ENCODE measurements around the gene ANKRD40CL.
A peak's percentile ranks its signal among the peaks of the same experiment; 100 is the strongest.
"Not testable (repeated sequence)": the region's sequence is repeated elsewhere in the genome, so short reads cannot be mapped to it uniquely, and the experiment has no call there.

Gene ANKRD40CL

GRCh38 chr17:50807009-50807408 is 39.7 kb upstream of the ANKRD40CL start:
- no peak overlapping the region for H3K27ac ChIP-seq
- TF ChIP-seq ZFX (IDR thresholded peaks at IDR 0.05; ENCODE audit: borderline replicate concordance): no peak
- no peak for TF ChIP-seq CTCF (IDR thresholded peaks at IDR 0.05)

- H3K27ac ChIP-seq: no peak overlapping the region
- TF ChIP-seq ZFX (IDR thresholded peaks at IDR 0.05; ENCODE audit: borderline replicate concordance): no peak
- TF ChIP-seq CTCF (IDR thresholded peaks at IDR 0.05): peak; percentile 30; the same call in 1 of the 2 replicates
Measured at GRCh38 chr17:50806141-50806643, 38.9 kb upstream of the ANKRD40CL start.

- TF ChIP-seq CTCF (IDR thresholded peaks at IDR 0.05) (no peak), ZFX (IDR thresholded peaks at IDR 0.05; ENCODE audit: borderline replicate concordance) (no peak)
- no peak overlapping the region for H3K27ac ChIP-seq
Measured at GRCh38 chr17:50805486-50805885, 38.2 kb upstream of the ANKRD40CL start.

- H3K27ac ChIP-seq: not testable (repeated sequence)
Measured at GRCh38 chr17:50804749-50805475, 37.6 kb upstream of the ANKRD40CL start.

GRCh38 chr17:50803676-50804075 is 36.4 kb upstream of the ANKRD40CL start:
- no peak overlapping the region for H3K27ac ChIP-seq
- TF ChIP-seq CTCF (IDR thresholded peaks at IDR 0.05) (no peak), ZFX (IDR thresholded peaks at IDR 0.05; ENCODE audit: borderline replicate concordance) (no peak)

GRCh38 chr17:50802609-50803571 is 35.6 kb upstream of the ANKRD40CL start:
- H3K27ac ChIP-seq: no peak overlapping the region
- TF ChIP-seq ZFX (IDR thresholded peaks at IDR 0.05; ENCODE audit: borderline replicate concordance) (no peak), CTCF (IDR thresholded peaks at IDR 0.05) (no peak)

- TF ChIP-seq ZFX (IDR thresholded peaks at IDR 0.05; ENCODE audit: borderline replicate concordance): no peak
- TF ChIP-seq CTCF (IDR thresholded peaks at IDR 0.05): no peak
- H3K27ac ChIP-seq: no peak overlapping the region
Measured at GRCh38 chr17:50800196-50800700, 32.9 kb upstream of the ANKRD40CL start.
